BE2C (cell line): ENCODE data around the gene TRIM37.

Experiments used
- DNase-seq: peaks from one replicate; pipeline ENCODE4 v3.0.0-alpha.2; 2020
- H3K27me3 ChIP-seq: fragments of 250-450 bp; sonication (Bioruptor Pico); 2 replicates; pipeline ENCODE4 v1.5.1; 2020; ENCODE audit warnings: mild to moderate bottlenecking
- H3K36me3 ChIP-seq: fragments of 250-450 bp; sonication (Bioruptor Pico); 2 replicates; pipeline ENCODE4 v1.5.1; 2020; ENCODE audit warnings: mild to moderate bottlenecking
- H3K4me1 ChIP-seq: fragments of 250-450 bp; sonication (Bioruptor Pico); 2 replicates; pipeline ENCODE4 v1.5.1; 2020
- H3K4me3 ChIP-seq: 2 replicates; pipeline ENCODE4 v1.5.1; 2011; ENCODE audit warnings: low read depth, low read length
- H3K9me3 ChIP-seq: fragments of 250-450 bp; sonication (Bioruptor Pico); 2 replicates; pipeline ENCODE4 v1.5.1; 2020
- CTCF ChIP-seq: IDR thresholded peaks from 2 replicates; pipeline ENCODE4 v1.5.1; 2012; ENCODE audit warnings: mild to moderate bottlenecking, low read depth, low read length

Gene TRIM37

GRCh38 chr17:59084154-59084553, 22.5 kb downstream of the TRIM37 start:
- H3K36me3 ChIP-seq, result peaks cover 26% of the 10 kb centered on the region
- no peak for DNase-seq
- H3K27me3 ChIP-seq, result no peaks in the 10 kb centered on the region
- no peak overlapping the region for H3K4me3 ChIP-seq
- no peaks in the 10 kb centered on the region for H3K9me3 ChIP-seq
- no peaks in the 10 kb centered on the region for H3K4me1 ChIP-seq
- TF ChIP-seq CTCF, result no peak

GRCh38 chr17:59074494-59074893, 32.2 kb downstream of the TRIM37 start:
- H3K9me3 ChIP-seq, result no peaks in the 10 kb centered on the region
- no peaks in the 10 kb centered on the region; the same call in 1 of the 2 replicates for H3K4me1 ChIP-seq
- H3K4me3 ChIP-seq, result no peak overlapping the region
- no peaks in the 10 kb centered on the region for H3K27me3 ChIP-seq
- TF ChIP-seq CTCF, result no peak
- H3K36me3 ChIP-seq, result peaks cover 51% of the 10 kb centered on the region
- DNase-seq, result no peak

- H3K27me3 ChIP-seq, result no peaks in the 10 kb centered on the region
- no peak for TF ChIP-seq CTCF
- H3K4me1 ChIP-seq, result no peaks in the 10 kb centered on the region; the same call in 1 of the 2 replicates
- DNase-seq, result no peak
- H3K36me3 ChIP-seq, result peaks cover 47% of the 10 kb centered on the region
- no peak overlapping the region for H3K4me3 ChIP-seq
- H3K9me3 ChIP-seq, result no peaks in the 10 kb centered on the region
These were observed 32.7 kb downstream of the TRIM37 start for GRCh38 chr17:59073972-59074371.

- peaks cover 41% of the 10 kb centered on the region for H3K36me3 ChIP-seq
- no peaks in the 10 kb centered on the region; the same call in 1 of the 2 replicates for H3K4me1 ChIP-seq
- no peaks in the 10 kb centered on the region for H3K27me3 ChIP-seq
- no peaks in the 10 kb centered on the region for H3K9me3 ChIP-seq
- DNase-seq, result no peak
- H3K4me3 ChIP-seq, result no peak overlapping the region
- no peak for TF ChIP-seq CTCF
These were observed 36.8 kb downstream of the TRIM37 start for GRCh38 chr17:59069856-59070255.

DNA sequence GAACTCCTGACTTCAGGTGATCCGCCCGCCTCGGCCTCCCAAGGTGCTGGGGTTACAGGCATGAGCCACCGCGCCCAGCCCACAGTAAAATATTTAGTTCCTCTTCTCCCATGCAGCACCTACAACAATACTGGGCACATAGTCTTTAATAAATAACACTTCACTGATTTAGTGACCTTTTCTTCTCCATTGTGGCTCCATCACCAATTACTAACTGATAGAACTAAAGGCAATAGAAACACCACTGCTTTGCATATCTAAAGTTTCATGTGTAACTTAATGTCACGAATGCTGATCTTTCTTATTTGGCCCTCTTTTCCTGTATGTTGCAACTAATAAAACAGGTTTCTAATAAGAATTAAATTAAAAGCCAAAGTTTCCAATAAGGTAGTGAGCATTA, 38.9 kb downstream of the TRIM37 start:
- Histone ChIP-seq H3K27me3 (no peaks in the 10 kb centered on the region), H3K36me3 (peaks cover 26% of the 10 kb centered on the region), H3K4me3 (no peak overlapping the region), H3K9me3 (no peaks in the 10 kb centered on the region), H3K4me1 (no peaks in the 10 kb centered on the region; the same call in 1 of the 2 replicates)
- no peak for TF ChIP-seq CTCF
- no peak for DNase-seq

- no peak for DNase-seq
- Histone ChIP-seq H3K27me3 (no peaks in the 10 kb centered on the region), H3K9me3 (no peaks in the 10 kb centered on the region), H3K36me3 (peaks cover 26% of the 10 kb centered on the region), H3K4me3 (no peak overlapping the region), H3K4me1 (no peaks in the 10 kb centered on the region; the same call in 1 of the 2 replicates)
- no peak for TF ChIP-seq CTCF
These were observed 39.3 kb downstream of the TRIM37 start for GRCh38 chr17:59067340-59067739.
